Measurements from ENCODE around the gene USP44.

DNA sequence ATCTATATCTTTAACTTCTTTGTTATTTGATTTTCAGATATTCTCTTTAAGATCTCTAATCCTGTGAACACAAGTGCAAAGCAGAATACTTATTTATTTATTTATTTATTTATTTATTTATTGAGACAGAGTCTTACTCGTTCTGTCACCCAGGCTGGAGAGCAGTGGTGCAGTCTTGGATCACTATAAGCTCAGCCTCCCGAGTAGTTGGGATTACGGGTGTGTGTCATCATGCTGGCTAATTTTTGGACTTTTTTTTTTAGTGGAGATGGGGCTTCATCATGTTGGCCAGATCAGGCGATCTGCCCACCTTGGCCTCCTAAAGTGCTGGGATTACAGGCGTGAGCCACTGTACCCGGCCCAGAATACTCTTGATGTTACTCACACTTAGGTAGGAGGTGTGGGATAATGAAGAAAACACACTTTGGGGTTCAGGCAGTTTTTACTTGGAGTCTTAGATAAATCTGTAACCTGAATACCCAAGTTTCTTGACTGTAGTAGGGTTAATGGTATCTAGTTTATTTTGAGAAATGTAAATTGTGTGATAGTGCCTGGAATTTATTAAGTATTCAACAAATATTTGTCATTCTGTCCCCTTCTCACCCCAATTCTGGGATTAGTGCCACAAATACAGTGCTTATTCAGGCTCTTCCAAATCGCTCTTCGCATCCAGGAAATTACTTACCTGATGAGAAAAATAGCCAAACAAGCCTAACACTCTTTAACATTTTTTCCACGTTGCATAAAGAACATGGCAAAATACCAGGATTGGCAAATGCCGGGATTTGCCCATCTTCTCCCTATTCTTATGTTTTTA lies 44.4 kb downstream of the USP44 start:
- TF ChIP-seq, protein P1, sequence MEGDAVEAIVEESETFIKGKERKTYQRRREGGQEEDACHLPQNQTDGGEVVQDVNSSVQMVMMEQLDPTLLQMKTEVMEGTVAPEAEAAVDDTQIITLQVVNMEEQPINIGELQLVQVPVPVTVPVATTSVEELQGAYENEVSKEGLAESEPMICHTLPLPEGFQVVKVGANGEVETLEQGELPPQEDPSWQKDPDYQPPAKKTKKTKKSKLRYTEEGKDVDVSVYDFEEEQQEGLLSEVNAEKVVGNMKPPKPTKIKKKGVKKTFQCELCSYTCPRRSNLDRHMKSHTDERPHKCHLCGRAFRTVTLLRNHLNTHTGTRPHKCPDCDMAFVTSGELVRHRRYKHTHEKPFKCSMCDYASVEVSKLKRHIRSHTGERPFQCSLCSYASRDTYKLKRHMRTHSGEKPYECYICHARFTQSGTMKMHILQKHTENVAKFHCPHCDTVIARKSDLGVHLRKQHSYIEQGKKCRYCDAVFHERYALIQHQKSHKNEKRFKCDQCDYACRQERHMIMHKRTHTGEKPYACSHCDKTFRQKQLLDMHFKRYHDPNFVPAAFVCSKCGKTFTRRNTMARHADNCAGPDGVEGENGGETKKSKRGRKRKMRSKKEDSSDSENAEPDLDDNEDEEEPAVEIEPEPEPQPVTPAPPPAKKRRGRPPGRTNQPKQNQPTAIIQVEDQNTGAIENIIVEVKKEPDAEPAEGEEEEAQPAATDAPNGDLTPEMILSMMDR (IDR thresholded peaks at IDR 0.05): no peak
- TF ChIP-seq POLR2A (IDR thresholded peaks at IDR 0.05; ENCODE audit: low read depth): no peak
- no peak for TF ChIP-seq POLR2AphosphoS5 (IDR thresholded peaks at IDR 0.05)
- TF ChIP-seq EP300 (IDR thresholded peaks at IDR 0.05): no peak

All from esophagus muscularis mucosa (tissue), 4 donors.